Measurements from ENCODE around the gene NPIPB6.
"Not testable (repeated sequence)": the region's sequence is repeated elsewhere in the genome, so short reads cannot be mapped to it uniquely, and the experiment has no call there.

NPIPB6 gene

DNA sequence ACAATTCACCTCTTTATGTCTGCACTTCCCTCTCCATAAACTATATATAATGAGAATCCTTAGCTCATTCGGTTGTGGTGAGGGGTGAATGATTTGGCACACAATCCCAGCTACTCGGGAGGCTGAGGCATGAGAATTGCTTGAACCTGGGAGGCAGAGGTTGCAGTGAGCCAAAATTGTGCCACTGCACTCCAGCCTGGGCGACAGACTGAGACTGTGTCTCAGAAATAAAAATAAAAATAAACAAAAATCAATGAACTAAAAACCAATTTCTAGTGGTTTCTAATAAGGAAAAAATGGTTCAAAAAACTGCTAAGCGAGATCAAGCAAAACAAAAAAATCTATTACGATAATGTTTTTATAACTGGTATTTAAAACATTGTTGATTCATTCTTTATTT is at the start of gene NPIPB6:
Gene NPIPB6, minus strand, starts transcription at position 101 of the 400 bp plus-strand sequence. CDS start 686 bp downstream, outside the sequence.
- not testable (repeated sequence) for DNase-seq

GRCh38 chr16:28403220-28404072 is 40.1 kb upstream of the NPIPB6 start, which contains the start of gene EIF3CL:
EIF3CL (minus strand) TSS chr16:28403841; CDS start chr16:28403618, 223 bp downstream.
- not testable (repeated sequence) for DNase-seq

GRCh38 chr16:28392054-28392453 is 28.7 kb upstream of the NPIPB6 start:
- DNase-seq = not testable (repeated sequence)

- DNase-seq = not testable (repeated sequence)
These were observed 19.0 kb upstream of the NPIPB6 start for GRCh38 chr16:28382177-28382867.

- DNase-seq = not testable (repeated sequence)
These were observed 14.5 kb upstream of the NPIPB6 start for GRCh38 chr16:28377822-28378221.

GRCh38 chr16:28377108-28377625 is 13.9 kb upstream of the NPIPB6 start:
- not testable (repeated sequence) for DNase-seq

DNA sequence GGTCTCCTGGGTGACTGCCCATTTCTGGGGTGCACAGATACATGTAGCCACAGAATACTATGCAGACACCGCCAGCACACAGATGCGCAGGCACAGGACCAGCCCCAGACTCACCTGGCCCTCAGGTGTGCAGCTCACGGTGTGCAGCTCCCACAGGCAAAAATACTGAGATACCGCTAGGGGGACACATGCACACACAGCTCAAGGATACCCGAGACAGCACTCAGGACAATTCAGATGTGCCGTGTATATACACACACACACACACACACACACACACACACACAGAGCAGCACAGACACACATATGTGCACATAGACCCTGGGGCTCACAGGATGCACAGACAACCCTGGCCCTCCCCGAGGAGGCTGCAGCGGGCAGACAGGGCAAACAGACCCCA is 11.8 kb upstream of the NPIPB6 start:
- not testable (repeated sequence) for DNase-seq

DNA sequence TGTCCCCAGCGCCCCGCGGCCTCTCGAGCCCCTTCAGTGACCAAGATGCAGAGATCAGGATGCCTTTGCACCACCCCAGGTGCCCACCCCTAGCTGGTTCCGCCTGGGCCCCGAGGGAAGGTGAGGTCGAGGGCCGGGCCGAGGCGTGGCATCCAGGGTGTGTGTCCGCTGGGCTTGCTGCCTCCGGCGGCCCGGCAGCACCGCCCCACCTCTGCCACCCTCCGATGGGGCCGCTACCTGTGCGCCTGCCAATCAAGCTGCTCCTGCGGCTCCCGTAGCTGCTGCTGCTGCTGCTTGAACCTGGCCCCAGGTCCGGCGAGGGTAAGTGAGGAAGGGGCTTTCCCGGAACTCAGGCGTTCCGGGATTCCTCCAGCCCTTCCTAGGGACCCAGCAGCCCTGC is 11.0 kb upstream of the NPIPB6 start:
- not testable (repeated sequence) for DNase-seq

DNA sequence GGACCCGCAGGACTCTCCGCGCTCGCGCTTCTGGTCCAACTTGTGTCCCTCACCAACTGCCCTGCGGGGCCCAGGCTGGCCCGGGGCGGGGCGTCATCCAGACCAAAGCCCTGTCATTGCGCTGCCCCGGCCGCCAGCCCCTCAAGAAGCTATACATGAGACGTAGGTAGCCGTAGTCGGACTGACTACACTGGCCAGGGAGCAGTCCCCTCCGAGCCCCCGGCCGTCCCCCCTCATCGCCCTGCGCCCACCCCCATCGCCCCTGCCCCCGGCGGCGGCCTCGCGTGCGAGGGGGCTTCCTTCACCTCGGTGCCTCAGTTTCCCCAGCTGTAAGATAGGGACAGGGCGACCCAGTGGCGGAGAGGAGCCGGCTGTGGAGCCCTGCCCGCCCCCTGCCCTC is 4.6 kb upstream of the NPIPB6 start:
- not testable (repeated sequence) for DNase-seq

DNA sequence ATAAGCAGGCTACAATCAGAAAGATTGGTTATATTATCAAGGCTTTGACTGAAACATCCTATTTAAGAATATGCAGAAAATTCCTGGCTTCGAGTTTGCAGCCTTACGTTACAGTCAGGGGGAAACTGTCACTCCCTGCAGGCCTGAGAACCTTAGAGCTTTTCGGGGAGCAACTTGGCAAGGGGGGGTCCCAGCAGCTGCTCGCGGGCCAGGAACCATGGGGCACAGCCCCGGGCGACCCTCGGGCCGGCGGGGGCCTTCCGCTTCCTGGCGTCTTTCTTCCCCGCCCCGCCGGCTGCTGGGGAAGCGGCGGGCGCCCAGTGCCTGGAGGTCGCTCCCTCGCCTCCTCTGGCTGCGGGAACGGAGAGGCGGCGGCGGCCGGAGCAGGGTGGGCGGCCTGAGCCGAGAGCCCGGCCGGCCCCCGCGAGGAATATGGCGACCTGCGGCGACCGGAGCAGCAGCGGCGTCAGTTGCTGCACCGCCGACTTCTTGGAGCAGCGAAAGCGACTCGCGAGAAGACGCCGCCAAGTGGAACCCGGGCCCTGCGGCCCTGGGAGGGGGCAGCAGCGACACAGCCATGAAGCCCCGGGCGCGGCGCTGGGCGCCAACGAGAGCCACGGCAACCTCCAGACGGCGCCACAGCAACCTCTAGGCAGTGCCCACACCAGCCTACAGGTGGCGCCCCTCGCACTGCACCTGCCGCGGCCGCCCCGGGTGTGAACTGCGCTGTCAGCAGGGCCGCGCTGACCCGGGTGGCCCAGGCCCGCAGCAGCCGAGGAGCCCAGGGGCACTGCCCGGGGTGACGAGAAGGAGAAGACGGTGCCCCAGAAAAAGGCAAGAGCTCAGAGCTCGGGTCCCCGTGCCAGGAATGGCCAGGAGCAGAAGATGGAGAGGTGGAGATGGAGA is 1.2 kb upstream of the NPIPB6 start:
- DNase-seq = not testable (repeated sequence)

- DNase-seq = not testable (repeated sequence)
These were observed 708 bp downstream of the NPIPB6 start for GRCh38 chr16:28362600-28362999.

GRCh38 chr16:28338230-28338629 is 25.1 kb downstream of the NPIPB6 start:
- DNase-seq = not testable (repeated sequence)

DNA sequence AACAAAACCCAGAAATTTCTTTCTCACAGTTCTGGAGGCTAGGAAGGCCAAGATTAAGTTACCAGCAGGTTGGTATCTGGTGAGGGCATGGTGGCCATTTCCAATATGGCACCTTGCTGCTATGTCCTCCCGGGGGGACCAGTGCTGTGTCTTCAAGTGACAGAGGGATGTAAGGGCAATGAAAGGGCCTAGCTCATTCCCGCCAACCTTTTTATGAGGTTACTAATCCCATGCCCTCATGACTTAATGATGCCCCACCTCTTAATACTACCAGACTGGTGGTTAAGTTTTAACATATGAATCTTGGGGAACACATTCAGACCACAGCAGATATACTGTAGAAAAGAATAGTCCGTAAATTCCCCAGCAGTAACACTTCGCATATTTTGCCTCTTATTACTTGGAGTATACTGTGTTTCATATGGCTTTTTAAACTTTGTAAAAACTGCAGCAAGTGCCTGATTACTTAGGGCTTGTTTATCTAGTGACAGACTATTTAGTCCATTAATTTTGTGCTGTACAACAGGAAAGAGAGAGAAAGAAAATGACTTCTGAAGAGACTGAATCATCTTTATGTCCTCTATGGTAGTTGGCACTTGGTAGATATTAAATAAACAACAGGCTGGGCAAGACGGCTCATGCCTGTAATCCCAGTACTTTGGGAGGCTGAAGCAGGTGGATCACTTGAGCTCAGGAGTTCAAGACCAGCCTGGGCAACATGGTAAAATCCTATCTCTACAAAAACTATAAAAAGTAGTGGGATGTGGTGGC is 26.2 kb downstream of the NPIPB6 start:
- DNase-seq = not testable (repeated sequence)

GRCh38 chr16:28335678-28336077 is 27.6 kb downstream of the NPIPB6 start:
- not testable (repeated sequence) for DNase-seq

DNA sequence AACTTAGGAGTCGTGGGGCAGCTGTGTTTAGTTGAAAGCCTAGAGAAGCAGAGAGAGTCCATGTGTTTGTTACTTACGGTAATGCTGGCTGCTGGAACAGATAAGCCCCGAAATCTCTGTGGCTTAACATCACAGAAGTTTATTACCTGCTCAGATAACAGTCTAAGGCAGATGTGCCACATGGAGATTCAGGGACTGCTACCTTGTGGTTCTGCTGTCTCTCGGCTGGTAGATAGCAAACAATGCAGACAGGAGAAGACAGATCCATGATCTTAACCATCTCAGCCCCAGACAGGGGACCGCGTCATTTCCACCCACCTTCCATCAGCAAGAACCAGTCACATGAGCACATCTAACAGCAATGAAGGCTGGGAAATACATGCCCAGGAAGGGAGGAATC is 30.7 kb downstream of the NPIPB6 start:
- DNase-seq = not testable (repeated sequence)

DNA sequence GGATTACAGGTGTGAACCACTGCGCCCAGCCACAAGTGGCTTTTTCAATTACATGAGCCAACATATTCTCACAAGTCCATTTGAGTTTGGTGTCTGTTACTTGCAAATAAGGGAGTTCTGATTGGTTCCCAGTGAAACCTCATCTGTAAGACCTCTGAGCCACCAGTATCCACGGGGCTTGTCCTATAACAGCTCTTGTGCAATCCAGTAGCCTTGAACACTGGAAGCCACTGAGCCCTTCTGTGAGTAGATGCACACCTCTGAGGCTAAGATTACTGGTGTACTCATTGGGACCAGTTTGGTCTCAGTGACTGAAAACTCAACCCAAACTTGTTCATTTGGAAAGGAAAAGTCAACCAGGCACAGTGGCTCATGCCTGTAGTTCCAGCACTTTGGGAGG is 32.3 kb downstream of the NPIPB6 start:
- DNase-seq = not testable (repeated sequence)

GRCh38 chr16:28330232-28330631 is 33.1 kb downstream of the NPIPB6 start:
- DNase-seq = not testable (repeated sequence)

DNA sequence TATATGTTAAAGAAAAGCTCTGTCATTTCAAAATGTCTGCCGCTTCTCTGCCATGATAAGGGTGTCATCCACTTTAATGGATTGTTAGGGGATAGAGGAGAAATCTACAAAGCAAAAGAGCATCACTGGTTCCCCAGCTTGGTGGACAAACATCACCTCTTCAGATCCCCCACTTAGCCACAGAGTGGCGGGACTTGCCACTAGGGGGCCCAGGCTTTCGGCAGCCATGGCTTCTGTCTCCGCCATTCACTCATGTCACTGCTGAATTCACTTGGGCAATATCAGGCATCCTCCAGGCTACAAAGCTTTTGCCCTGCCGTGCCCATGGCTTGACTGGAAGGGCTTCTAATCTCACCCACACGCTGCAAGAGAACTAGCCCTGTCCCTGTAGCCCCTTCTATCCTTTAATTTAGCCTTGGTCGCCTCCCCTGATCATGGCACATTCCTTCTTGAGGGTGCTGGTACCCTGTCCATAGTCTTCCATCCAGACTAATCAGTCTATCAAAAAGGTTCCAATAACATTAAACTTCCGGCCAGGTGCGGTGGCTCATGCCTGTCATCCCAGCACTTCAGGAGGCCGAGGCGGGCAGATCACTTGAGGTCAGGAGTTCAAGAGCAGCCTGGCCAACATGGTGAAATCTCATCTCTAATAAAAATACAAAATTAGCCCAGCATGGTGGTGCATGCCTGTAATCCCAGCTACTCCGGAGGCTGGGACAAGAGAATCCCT is 36.3 kb downstream of the NPIPB6 start:
- DNase-seq = peak in 1 of 2 experiments; percentile 1

- no peak for DNase-seq
These were observed 38.4 kb downstream of the NPIPB6 start for GRCh38 chr16:28324887-28325279.

DNA sequence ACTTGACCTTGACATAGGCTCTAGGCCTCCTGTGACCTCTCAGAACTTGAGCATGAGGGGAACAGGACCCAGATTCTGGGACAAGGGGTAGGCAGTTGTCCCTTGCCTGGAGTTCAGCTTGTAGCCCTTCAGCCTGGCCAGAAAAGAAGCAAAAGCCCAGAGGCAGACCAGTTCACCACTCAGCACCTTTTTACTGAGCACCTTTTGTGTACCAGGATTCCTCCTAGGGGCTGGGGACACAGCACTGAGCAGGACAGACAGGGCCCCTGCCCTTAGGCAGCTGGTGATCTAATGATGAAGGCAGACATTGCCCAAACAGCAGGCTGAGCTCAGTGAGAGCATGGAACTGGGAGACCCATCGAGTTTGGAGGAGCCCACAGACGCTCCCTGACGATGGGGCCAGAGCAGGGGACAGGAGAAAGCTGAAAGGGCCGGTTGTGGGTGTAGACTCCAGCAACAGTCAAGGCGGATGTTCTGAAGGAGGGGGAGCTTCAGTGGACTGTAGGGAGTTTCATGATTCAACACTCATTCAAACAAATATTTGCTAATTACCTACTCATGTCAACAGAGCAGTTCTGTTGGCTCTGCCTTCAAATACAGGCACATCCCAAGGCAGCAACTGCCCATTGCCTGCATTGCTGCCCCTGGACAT is 38.9 kb downstream of the NPIPB6 start:
- no peak for DNase-seq
